ENCODE data around the gene FAXDC2.
A peak's percentile ranks its signal among the peaks of the same experiment; 100 is the strongest.
"Not testable (repeated sequence)": the region's sequence is repeated elsewhere in the genome, so short reads cannot be mapped to it uniquely, and the experiment has no call there.

The FAXDC2 gene

DNA sequence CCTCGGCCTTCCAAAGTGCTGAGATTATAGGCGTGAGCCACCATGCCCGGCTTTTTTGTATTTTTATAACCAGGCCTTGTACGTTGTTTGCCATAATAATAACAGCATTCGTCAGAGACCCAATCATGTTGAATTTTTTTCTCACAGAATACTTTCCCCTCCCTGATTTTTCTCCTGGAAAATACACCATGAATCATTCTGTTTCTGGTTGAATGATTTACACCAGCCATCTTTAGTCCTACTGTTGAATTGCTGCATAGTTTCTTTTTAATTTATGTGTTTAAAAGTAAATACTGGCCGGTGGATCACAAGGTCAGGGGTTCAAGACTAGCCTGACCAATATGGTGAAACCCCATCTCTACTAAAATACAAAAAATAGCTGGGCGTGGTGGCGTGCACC, 11.5 kb upstream of the FAXDC2 start:
- DNase-seq (ENCODE audit: low read depth in 2 of 2) = no peak

DNA sequence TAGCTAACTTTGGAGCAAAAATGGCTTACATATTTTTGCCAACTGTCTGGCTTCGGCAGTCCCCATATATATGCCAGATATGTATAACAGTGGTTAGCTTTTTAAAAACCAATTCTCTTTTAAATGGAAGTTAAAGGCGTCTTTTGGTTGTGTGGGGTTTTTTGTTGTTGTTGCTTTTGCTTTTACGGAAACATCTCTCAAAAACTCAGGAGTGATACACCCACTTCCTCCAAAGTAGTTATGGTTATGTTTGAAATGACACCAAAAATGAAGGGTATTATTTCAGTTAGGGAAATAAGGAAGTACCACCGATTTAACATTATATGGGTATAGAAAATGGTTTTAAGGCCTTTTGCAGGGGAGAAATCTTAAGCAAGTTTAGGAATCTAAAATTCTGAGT, 10.4 kb upstream of the FAXDC2 start:
- no peak for DNase-seq (ENCODE audit: low read depth in 2 of 2)

GRCh38 chr5:154860123-154860522, 9.7 kb upstream of the FAXDC2 start:
- DNase-seq (ENCODE audit: low read depth in 2 of 2) = no peak

- no peak for DNase-seq (ENCODE audit: low read depth in 2 of 2)
These were observed 8.8 kb upstream of the FAXDC2 start for GRCh38 chr5:154858972-154859871.

GRCh38 chr5:154858297-154858971, 8.0 kb upstream of the FAXDC2 start, which contains the start of gene CNOT8:
Gene CNOT8 (plus strand): TSS chr5:154858627. CDS start chr5:154863279, 4,652 bp downstream.
- peak; percentile 95 to 97 for DNase-seq (ENCODE audit: low read depth in 2 of 2)

GRCh38 chr5:154857530-154858296, 7.3 kb upstream of the FAXDC2 start:
- DNase-seq (ENCODE audit: low read depth in 2 of 2) = peak; percentile 73 to 78

DNA sequence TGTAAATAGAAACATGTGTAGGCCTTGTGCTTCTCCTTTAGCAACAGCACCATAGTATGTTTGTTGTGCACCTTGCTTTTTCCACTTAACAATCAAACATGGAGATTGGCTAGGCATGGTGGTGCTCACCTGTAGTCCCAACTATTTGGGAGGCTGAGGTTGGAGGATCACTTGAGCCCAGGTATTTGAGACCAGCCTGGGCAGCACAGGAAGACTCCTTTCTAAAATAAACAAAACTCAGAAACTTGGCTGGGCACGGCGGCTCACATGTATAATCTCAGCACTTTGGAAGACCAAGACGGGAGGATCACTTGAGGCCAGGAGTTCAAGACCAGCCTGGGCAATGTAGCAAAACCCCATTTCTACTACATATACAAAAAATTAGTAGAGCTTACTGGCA, 948 bp upstream of the FAXDC2 start:
- DNase-seq (ENCODE audit: low read depth in 2 of 2) = no peak

GRCh38 chr5:154849791-154850201, 607 bp downstream of the FAXDC2 start:
- DNase-seq (ENCODE audit: low read depth in 2 of 2) = no peak

GRCh38 chr5:154849264-154849785, 1.1 kb downstream of the FAXDC2 start:
- DNase-seq (ENCODE audit: low read depth in 2 of 2) = no peak

GRCh38 chr5:154844809-154845208, 5.6 kb downstream of the FAXDC2 start:
- DNase-seq (ENCODE audit: low read depth in 2 of 2) = no peak

- no peak for DNase-seq (ENCODE audit: low read depth in 2 of 2)
These were observed 7.5 kb downstream of the FAXDC2 start for GRCh38 chr5:154842689-154843530.

DNA sequence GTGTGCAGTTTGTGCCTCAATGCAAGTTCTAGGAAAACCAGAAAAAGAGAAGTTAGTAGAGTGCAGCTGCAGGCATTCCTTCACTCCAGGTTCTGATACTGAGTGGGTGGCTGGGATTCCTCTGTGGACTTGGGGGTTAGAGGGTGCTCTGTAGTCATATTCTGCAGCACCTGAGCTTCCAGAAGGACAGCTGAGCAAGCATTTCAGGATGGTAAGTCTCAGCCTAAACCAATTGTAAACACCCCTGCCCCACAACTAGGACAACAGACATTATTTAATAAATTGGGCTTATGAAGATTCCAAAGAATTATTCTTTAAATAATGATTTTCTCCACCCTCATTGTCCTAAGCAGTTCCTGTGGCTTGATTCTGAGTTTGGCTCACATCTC, 9.1 kb downstream of the FAXDC2 start:
- no peak for DNase-seq (ENCODE audit: low read depth in 2 of 2)

DNA sequence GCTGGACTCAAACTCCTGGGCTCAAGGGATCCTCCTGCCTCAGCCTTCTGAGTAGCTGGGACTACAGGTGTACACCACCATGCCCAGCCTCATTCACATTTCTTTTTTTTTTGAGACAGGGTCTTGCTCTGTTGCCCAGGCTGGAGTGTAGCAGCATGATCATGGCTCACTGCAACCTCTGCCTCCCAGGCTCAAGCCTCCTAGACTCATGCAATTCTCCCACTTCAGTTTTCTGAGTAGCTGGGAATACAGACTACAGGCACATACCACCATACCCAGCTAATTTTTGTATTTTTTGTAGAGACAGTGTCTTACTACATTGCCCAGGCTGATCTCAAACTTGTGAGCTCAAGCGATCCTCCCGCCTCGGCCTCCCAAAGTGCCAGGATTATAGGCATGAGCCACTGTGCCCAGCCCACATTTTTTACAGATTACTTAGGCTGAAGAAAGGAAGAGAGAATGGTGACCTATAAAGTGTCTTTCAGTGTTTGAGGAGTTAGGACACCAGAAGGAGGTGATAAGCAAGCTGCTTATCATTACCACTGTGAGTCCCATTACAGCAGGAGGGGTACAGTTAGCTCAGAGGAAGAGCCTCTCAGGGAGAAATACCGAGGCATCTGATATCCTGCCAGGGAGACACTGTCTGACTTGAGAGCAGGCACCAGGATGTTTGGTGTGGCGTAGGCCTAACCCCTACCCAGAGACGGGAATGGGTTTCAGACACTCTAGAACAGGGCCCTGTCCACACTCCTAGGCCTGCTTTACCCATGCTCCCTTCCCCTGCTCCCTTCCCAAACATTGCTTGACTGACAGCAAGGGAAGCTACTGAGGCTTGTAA, 9.7 kb downstream of the FAXDC2 start:
- no peak for DNase-seq (ENCODE audit: low read depth in 2 of 2)

- no peak for DNase-seq (ENCODE audit: low read depth in 2 of 2)
These were observed 13.1 kb downstream of the FAXDC2 start for GRCh38 chr5:154837009-154837901.

GRCh38 chr5:154836225-154836624, 14.2 kb downstream of the FAXDC2 start:
- no peak for DNase-seq (ENCODE audit: low read depth in 2 of 2)

DNA sequence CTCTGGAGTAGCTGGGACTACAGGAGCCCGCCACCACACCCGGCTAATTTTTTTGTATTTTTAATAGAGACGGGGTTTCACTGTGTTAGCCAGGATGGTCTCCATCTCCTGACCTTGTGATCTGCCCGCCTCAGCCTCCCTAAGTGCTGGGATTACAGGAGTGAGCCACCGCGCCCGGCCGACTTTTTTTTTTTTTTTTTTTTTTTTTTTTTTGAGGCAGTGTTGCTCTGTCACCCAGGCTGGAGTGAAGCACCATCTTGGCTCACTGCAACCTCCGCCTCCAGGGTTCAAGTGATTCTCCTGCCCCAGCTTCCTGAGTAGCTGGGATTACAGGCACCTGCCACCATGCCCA, 14.7 kb downstream of the FAXDC2 start:
- not testable (repeated sequence) for DNase-seq (ENCODE audit: low read depth in 2 of 2)

GRCh38 chr5:154834053-154834452, 16.4 kb downstream of the FAXDC2 start:
- no peak for DNase-seq (ENCODE audit: low read depth in 2 of 2)

GRCh38 chr5:154832804-154833203, 17.6 kb downstream of the FAXDC2 start:
- DNase-seq (ENCODE audit: low read depth in 2 of 2) = not testable (repeated sequence)

GRCh38 chr5:154831451-154831850, 19.0 kb downstream of the FAXDC2 start:
- DNase-seq (ENCODE audit: low read depth in 2 of 2) = no peak
